Lower leg skin (tissue), 3 donors: ENCODE measurements around the gene EID3.

Source experiments
- CTCF ChIP-seq, 3 donors: fragments of 450-650 bp; IDR thresholded peaks; one replicate each; pipeline ENCODE4 v1.5.1; 2016; ENCODE audit warnings: antibody characterized with exemption in 3 of 3, mild to moderate bottlenecking in 3 of 3, moderate library complexity in 2 of 3
- POLR2A ChIP-seq, 2 donors: fragments of 450-650 bp; IDR thresholded peaks; one replicate each; pipeline ENCODE4 v1.6.1; 2016 to 2017; ENCODE audit warnings: antibody characterized with exemption in 2 of 2, mild to moderate bottlenecking in 1 of 2, moderate library complexity in 1 of 2

GRCh38 chr12:104309446-104309993 lies 6.0 kb downstream of the EID3 start:
- no peak for TF ChIP-seq CTCF (IDR thresholded peaks at IDR 0.05)
- TF ChIP-seq POLR2A (IDR thresholded peaks at IDR 0.05) = no peak
